Purkinje cell (primary cell): Measurements from ENCODE around the gene FFAR4. TPM values are rescaled to one million over a fixed set of nuclear protein-coding genes. Genes with fewer than 3 reads are reported as not detected.

Experiments used
- polyA plus RNA-seq: library from polyadenylated mRNA; unstranded; fragments of >200 nt; fragmentation: Nextera tagmentation; gene quantifications from 2 replicates; pipeline ENCODE4 v1.2.1, GENCODE V29; 2014

The FFAR4 gene
- not detected in 2 replicates for polyA plus RNA-seq

DNA sequence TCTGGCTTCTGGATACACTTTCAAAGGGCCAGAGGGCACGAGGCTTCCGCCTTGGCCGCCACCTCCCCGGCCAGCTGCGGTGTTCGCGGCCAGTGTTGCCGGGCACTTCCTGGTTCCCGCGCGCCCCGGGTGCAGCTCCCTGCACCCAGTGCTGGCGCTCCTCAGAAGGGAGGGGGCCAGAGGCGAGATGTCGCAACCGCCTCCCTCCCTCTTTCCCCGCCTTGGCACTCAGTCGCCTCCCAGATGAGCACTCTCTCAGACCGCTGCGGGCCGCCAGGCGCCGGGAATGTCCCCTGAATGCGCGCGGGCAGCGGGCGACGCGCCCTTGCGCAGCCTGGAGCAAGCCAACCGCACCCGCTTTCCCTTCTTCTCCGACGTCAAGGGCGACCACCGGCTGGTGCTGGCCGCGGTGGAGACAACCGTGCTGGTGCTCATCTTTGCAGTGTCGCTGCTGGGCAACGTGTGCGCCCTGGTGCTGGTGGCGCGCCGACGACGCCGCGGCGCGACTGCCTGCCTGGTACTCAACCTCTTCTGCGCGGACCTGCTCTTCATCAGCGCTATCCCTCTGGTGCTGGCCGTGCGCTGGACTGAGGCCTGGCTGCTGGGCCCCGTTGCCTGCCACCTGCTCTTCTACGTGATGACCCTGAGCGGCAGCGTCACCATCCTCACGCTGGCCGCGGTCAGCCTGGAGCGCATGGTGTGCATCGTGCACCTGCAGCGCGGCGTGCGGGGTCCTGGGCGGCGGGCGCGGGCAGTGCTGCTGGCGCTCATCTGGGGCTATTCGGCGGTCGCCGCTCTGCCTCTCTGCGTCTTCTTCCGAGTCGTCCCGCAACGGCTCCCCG lies at the start of gene FFAR4:
FFAR4 (plus strand) TSS at position 231 of the 842 bp plus-strand sequence; CDS start at position 287, 56 bp downstream.

DNA sequence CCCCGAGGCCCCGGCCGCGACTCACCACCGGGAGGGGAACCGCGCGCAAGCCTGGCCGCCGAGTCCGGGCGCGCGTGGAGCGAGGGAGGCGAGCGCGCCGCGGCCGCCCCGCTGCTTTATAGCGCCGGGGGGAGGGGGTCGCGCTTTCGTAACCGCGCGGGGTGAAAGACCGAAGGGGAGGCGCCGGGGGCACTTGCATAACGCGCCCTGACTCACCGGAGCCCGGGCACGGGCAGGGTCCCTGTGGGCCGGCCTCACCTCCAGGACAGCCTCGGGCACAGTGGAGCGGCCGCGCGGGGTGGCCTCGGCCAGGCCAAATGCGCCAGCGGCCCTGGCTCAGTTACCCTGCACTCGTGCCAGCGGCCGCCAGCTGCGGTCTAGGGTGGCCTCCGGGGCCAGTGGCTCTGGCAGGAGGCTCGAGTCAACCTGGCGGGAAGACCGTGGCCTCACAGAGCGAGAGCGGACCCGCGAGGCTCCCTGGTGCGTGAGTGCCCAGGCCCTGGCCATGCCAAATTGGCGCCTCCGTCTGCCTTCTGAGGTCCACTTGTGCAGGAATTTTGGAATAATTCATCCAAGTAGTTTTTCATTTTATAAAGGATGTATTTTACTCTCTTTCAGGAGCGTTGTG lies 34.8 kb downstream of the FFAR4 start, which contains the start of gene RBP4:
RBP4 (minus strand) TSS at position 90 of the 628 bp plus-strand sequence. CDS start 207 bp downstream, outside the sequence.

DNA sequence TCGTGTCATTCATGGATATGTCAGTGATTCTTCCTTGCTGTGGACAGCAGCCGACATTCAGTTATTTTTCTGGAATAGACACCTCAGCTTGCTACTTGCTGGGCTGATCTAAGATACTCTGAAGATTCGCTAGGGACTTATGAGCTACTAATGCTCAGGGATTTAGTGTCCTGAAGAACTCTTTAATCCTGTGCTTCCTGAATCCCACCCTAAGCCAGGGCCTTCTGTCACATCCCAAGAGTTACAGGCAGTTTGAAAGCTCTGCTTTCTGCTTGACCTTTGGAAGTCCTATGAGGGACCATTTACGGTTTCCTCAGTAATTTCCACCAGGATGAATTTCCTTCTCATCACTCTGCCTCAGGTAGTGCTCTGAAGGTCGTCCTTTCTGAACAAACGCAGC lies 45.8 kb downstream of the FFAR4 start, which contains the start of gene PDE6C:
PDE6C (plus strand) TSS at position 227 of the 400 bp plus-strand sequence. CDS start 189 bp downstream, outside the sequence.

Other genes with a start within 250 kb of the FFAR4 start
- gene MYOF, start 84.3 kb upstream of the FFAR4 start, polyA plus RNA-seq, result 0.17 and 0.38 TPM in 2 replicates
- not detected in 2 replicates for gene CEP55, start 70.1 kb upstream of the FFAR4 start, polyA plus RNA-seq
- 8.2 TPM in 1 of 2 replicates, not detected in the other for gene RBP4, start 34.6 kb downstream of the FFAR4 start, polyA plus RNA-seq
- 0.09 TPM in 1 of 2 replicates, not detected in the other for gene PDE6C, start 45.9 kb downstream of the FFAR4 start, polyA plus RNA-seq
- 48.6 and 56.6 TPM in 2 replicates for gene FRA10AC1, start 135.9 kb downstream of the FFAR4 start, polyA plus RNA-seq
- 7.6 and 30.6 TPM in 2 replicates for gene LGI1, start 191.3 kb downstream of the FFAR4 start, polyA plus RNA-seq